ENCODE data around the gene FAM168B. TPM values are rescaled to one million over a fixed set of nuclear protein-coding genes. Genes with fewer than 3 reads are reported as not detected.

The FAM168B gene
- polyA plus RNA-seq, 3 donors, result 117 to 125 (median 118) TPM

DNA sequence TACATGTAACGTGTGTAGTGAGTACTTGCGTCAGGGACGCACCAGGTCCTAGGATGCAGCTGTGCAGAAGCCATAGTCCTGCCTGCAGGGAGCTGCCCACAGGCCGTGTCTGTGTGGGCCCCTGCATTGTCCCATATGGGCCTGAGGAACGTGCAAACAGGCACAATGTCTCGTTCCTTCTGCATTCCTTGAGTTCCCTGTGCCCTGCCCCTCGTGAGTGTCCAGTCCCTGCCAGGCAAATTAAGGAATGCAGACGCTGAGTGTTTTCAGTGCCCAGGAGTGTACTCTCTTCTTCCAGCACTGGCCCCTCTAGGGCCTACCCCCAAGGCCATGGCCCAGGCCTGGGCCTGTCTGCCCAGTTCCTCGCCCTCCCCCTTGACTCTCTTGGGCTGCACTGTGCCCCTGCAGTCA is 61.8 kb downstream of the FAM168B start:
- no peak for DNase-seq

DNA sequence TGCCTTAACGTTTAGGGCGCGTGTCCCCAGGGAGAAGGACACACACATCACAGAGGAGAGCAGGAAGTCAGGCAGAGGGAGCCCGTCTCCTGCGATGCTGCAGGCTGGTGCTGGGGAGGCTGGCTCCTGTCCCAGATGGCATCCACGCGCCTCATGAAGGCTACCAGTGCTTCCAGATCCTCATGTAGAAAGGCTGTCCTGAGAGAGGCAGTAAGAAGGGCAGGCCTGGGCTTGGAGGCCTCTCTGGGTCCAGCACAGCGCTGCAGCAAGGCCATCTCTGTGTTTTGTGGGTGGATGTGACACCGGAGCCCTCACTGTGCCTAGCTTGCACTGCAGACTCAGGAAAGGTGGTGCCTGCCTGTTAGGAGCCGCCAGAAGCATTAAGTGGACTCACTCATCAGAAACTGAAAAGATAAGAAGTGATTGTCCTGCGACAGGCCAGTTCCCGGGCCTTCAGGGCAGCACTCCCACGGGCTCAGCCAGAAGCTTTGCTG is 62.7 kb downstream of the FAM168B start:
- DNase-seq, result no peak

GRCh38 chr2:131029812-131030211 is 63.4 kb downstream of the FAM168B start:
- DNase-seq, result no peak

DNA sequence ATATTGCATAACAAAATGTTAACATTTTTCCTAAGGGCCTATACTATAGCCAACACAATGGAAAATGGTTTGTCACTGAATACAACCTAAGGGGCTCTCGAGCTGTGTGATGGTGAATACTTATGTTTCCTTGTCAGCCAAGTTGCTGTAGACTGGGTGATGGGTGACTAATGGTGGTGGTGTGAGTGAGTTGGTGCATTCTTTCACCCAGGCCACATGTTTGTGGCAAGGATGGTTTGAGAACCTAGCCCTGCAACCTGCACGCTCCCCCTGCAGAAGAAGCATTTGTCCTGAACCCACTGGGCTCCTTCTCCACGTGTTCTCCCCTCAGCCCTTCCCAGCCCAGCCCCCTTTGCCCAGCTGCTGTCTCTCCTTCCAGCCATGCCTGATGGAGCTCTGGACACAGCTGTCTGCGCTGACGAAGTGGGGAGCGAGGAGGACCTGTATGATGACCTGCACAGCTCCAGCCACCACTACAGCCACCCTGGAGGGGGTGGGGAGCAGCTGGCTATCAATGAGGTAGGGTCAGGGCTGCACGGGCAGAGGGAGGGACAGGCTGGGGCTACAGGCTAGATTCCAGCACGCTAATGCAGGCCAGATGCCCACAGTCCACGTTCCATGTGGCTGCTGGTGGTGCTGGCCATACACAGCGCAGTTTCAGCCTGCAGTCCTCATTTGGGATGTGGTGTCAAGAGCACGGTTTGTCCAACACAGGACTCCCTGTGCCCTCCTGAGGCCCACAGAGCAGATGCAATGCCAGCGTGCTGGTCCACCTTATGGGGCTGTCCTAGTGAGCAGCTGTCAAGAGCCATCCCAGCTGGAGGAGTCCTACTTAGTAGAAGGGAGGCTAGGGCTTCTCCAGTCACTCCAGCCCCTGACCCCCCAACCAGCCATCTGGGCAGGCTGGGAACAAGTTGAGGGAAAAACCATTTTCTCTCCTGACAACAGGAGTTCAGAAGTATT is 65.4 kb downstream of the FAM168B start:
- DNase-seq, result no peak

DNA sequence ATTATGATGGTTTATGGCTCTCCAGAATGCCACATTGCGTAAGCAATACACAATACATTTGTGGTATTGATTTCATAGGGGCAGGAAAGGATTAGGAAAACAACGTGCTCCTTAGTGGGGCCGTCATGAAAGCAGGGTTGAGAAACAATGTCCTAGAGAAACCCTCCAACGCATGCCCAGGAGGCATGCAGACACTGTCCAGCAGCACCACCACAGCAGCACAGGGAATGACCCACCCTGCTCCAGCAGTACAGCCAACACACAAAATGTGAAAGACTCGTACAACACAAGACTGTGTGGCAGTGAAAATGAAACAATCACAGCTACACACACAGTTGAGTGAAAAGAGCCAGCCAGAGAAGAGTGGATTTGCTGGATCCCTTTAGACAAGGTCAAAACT is 66.3 kb downstream of the FAM168B start:
- DNase-seq, result no peak

DNA sequence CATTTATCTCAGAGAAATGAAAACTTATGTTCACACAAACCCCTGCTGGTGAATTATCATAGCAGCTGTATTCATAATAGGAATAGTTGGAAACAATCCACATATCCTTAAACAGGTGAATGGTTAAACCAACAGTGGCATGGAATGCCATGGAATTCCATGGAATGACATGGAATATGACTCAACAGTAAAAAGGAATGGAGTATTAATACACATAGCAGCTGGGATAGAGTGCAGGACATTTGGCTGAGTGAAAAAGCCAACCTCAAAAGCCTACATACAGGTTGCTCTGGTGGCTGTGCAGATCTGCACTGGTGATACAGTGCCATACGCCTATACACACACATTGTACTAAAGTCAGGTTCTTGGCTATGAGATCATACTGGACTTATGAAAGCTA is 69.5 kb downstream of the FAM168B start:
- DNase-seq, result no peak

GRCh38 chr2:131022731-131023130 is 70.5 kb downstream of the FAM168B start:
- DNase-seq, result no peak

DNA sequence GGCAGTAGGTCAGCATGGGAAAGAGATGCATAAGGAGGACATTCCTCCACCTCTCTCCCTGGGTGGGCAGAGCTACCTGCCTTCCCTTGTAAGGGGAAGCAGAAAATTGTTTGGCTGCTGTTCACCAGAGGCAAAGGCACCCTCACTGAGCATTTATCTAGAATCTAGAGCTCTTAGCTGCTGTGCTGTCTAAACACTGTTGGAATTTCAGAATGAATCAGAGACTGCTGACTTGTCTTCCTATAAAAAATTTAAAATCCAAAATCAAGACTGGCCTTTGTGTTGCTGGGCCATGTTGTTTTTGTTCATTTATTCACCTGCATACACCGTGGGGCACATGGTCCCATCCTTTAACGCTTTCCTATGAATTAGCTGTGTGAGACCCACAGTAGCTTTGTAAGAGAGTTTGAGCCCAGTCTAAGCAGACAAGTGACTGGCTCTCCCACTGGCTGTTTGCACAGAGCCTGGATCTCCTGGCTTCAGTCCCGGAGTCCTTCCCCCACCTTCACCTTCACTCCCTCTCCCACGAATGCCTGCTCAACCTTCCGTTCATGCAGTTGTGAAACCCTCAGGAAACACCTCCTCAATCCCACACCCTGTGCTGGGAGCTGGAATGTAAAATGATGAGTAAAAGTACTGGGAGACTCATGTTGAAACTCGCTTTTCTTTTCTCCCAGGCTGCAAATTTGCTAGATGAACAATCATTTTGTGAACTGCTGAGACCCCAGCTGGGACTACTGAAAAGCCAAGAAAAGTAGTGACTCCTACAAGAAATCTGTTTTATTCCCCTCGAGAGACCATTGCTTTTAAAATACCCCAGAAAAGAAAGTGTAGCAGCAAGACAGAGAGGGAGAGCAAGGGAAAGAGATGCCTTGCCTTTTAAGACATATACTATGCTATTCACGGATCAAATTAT is 76.2 kb downstream of the FAM168B start:
- no peak for DNase-seq

DNA sequence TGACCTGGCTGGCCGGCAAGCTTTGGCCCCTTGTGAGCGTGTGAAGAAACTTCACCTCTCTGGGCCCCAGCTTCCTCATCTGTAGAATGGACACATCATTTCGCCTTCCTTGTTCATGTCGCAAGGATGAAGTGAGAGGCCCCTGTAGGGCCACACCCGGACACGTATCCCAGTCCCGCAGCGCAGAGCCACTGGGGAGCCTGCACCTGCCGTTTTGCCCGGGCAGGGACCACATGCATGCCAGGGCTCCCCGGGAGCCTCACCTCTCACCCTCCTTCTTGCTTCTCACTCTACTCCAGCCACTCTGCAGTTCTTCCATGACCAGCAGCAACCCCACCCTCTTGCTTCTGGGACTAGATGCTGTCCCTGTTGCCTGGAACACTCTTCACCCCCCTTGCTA is 77.5 kb downstream of the FAM168B start:
- no peak for DNase-seq

DNA sequence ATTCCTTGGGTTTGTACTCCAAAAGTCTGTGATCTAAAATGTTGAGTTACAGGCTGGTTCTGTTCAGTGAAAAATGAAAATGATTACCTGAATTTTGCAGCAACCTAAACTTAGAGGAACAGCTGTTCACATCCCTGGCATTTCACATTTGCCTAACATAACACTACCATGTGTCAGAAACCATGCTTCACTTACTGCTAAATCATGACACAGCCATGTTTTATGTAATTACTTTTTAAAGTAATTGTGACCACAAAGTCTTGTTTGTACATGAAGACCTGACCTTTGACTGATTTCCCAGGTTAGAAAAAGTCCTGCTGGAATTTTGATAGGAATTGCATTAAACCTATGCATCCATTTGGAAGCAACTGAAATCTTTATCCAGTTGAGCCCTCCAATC is 79.1 kb downstream of the FAM168B start:
- DNase-seq, result no peak

- DNase-seq, result no peak
These were observed 81.8 kb downstream of the FAM168B start for GRCh38 chr2:131011486-131011885.

DNA sequence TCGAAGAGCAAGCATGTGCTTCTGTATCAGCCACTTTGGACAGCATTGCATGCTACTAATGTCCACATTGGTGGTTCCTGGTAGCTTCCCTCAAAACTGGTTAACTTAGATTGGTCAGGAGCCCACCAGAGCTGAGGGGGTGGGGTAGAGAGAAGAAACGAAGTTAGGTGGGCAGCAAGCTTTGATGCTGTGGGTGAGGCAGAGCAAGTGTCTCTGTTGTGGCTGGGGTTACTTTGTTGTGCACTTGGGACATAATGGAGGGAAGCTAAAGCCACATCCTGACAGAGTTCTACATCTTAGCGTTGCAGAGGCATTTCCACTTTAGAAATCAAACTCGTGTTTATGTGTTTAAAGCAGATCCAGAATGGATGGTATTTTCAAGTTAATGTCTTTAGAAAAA is 82.7 kb downstream of the FAM168B start:
- DNase-seq, result no peak

DNA sequence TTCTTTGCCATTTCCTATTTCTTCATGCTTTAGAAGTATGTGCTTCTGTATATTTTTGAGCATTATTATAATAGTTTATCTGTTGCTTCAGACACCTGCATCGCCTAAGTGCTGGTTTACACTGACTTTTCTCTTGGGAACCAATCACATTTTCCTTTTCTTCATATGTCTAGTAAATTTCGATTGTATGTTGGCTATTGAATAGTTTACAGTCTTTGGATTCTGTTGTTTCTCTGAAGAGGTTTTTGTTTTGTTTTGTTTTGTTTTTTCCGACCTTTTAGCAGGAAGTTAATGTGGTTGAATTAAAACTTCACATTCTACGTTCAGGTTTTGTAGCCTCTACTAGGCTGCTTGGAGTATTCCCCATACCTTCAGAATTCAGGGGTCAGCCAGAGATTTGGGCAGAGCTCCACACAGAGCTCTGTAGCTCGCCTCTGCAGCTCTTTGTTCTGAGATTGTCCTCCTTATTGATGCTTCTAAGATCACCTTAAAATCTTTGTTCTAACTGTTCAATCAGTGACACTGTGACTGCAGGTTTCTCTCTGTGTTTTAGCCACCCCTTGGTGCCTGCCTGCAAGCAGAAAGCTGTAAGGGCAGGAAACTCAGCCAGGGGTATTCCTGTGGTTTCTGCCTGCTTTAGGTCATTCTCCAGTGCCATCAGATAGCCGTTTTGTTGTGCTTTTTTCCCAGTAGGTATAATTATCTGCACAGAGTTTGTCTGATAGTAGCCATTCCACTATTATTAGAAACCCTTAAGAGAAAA is 83.4 kb downstream of the FAM168B start:
- DNase-seq, result no peak

GRCh38 chr2:131008967-131009366 is 84.3 kb downstream of the FAM168B start:
- DNase-seq, result no peak

DNA sequence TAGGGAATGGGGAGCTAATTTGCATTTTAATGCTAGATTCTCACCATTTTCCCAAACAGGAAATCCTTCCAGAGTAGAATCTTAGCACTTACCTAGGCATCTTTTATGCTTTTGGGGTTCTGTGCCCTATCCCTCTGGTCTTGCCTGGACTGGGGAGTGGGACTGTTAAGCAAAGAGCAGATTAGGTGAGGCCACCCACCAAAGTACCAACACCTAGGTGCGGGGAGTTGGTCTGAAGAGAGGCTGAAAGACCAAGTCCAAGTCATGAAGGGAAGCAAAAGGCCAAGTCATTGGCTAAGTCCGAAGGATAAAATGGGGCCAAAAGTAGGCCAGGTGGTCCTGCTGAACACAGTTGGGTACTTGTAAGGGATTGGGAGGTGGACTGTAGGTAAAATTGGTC is 86.7 kb downstream of the FAM168B start:
- no peak for DNase-seq

DNA sequence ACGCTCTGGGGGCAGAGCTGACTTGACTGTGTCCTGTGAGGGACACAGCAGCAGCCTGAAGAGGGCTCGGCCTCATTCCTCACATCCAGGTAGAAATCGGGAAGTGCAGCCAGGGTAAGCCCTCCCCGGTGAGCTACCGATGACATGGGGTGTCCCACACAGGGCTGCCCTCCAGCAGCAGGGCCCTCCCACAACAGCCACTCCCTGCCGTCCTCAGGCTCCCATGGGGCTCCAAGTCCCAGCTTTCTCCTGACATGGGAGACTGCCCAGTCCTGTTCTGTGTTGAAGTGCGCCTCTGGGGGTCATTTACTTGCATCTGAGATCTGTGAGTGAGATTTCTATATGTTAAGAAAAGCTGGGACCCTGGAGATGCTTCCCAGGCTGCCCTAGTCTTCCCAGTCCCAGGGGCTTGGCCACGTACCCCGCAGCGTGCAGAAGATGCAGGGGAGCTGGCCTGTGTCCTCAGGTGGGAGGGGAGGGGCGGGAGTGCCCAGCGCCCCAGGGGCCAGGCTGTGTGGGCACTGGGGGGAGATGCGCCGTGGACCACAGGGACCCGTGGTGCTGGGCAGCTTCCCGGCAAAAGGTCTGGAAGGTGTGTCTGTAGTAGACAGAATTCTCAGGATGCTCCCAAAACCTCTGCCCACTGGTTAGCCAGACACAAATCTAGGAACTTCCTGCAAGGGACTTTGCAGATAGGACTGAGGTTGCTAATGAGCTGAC is 87.9 kb downstream of the FAM168B start:
- DNase-seq, result no peak

- DNase-seq, result no peak
These were observed 88.6 kb downstream of the FAM168B start for GRCh38 chr2:131004446-131005209.

GRCh38 chr2:130998561-130998960 is 94.7 kb downstream of the FAM168B start:
- no peak for DNase-seq
